Diencephalon (tissue), 1 donor: Measurements from ENCODE around the gene ABCD1. TPM values are rescaled to one million over a fixed set of nuclear protein-coding genes. Genes with fewer than 3 reads are reported as not detected.

ENCODE experiments used
- total RNA-seq: library from RNA; depleted of rRNA; stranded (reverse); fragments of >200 nt; gene quantifications from one replicate; pipeline ENCODE4 v1.2.3, GENCODE V29; 2014

ABCD1 gene
- 5.1 TPM for total RNA-seq

DNA sequence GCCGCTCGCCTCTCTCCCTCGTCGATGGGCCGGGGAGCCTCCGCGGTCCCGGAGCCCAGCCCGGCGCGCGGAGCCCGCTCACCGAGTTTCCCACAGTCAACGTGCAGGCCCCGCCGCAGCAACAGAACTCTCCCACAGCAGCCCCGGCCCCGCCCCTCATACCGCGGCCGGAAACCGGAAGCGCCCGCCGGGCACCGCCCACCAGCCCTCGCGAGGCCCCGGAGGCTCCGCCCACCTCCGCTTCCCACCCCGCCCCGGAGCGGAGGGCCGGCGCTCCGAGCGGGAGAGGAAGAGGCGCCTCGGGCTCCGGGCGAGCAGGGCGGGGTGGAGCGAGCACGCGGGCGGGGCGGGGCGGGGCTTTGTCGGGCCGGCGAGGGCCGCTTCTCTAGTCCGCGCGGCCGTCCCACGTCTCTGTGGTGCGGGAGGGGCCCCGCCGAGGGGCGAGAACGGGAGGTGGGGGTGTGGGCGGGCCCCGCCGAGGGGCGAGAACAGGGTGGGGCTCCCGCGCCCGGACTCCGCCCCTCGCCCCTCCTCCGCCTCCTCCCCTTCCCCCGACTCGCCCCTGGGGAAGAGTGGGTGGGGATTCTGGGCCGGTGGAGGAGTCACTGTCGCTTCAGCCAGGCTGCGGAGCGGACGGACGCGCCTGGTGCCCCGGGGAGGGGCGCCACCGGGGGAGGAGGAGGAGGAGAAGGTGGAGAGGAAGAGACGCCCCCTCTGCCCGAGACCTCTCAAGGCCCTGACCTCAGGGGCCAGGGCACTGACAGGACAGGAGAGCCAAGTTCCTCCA is at the start of gene ABCD1, which contains the start of gene BCAP31:
TSS of gene ABCD1 (plus strand) at position 605 of the 787 bp plus-strand sequence. CDS start 411 bp downstream, outside the sequence.
TSS of gene BCAP31 (minus strand) at position 136 of the 787 bp plus-strand sequence. CDS start 1,143 bp downstream, outside the sequence.

DNA sequence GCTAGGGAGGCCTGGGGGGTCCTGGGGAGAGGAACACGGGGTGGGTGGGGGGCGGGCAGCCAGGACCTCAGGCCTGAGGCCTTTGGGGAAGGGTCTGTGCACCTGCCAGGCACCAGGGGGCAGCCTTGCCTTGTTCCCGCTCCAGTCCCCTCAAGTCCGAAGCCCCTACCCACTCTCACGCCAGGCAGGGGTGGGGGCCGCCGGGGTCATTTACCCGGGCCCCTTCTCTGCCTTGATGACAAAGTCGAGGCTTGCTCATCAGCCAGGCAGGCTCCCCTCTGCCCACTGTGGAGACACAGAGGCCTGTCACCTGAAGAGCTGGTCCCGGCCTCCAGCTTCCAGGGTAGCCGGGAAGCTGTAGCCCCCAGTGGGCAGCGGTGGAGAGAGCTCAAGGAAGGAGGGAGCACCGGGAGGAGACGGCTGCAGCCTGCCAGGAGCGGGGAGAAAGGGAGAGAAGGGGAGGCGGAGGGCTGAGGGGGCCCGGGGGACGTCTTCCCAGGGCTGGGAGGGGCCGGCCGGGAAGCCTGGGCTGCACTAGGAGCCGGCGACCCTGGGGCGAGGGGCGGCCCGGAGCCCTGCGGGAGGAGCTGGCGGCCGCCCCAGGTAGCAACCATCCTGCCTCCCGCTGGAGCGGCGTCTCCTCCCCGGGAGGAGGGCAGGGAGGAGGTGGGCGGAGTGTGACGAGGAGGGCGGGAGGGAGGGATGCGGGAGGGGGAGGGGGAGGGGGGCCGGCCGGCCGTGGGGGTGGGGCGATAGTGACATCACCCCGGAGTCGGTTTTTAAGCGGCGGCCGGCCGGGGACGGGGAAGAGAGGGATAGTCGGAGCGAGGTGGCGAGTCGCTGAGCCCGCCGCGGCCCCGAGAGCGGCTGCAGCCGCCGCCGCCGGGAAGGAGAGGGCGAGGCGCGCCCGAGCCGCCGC is 37.3 kb upstream of the ABCD1 start, which contains the start of gene SLC6A8:
TSS of gene SLC6A8 (plus strand) at position 806 of the 919 bp plus-strand sequence. CDS start 649 bp downstream, outside the sequence.

GRCh38 chrX:153763989-153764755 is 39.5 kb downstream of the ABCD1 start, which contains the start of gene PLXNB3:
PLXNB3 (plus strand) TSS chrX:153764249; CDS start chrX:153765536, 1,287 bp downstream.

DNA sequence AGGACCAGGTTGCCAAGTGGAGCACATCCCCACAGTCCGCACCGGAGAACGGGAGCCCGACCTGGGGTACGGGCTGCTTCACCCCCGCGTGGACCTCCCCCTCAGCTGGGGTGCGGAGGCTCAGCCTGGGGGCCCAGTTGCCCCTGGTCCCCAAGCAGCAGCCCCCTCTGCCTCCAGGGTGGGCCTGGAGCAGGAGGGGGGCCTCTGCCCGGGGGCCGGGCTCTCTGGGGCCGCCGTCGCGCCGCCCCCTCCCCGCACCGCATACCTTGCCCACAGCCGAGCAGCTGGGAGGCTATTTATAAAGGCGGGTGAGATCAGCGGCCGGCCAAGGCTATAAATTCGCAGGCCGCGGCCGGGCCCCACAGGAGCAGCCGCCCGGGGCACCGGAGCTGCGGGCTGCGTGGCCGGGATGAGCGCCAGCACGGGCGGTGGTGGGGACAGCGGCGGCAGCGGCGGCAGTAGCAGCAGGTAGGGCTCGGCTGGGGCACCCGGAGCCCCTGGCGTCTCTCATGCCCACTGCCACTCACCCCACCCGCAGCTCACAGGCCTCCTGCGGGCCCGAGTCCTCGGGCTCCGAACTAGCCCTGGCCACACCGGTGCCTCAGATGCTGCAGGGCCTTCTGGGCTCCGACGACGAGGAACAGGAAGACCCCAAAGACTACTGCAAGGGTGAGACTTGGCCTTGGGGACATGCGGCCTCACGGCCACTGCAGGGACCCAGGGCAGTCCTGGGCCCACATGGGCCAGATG is 56.2 kb downstream of the ABCD1 start, which contains the start of gene SRPK3:
TSS of gene SRPK3 (plus strand) at position 364 of the 750 bp plus-strand sequence. CDS start at position 410, 46 bp downstream.

Other genes starting within 250 kb of the ABCD1 start
- gene BGN, start 229.9 kb upstream of the ABCD1 start, total RNA-seq: 7.6 TPM
- gene ATP2B3, start 207.2 kb upstream of the ABCD1 start, total RNA-seq: 15.0 TPM
- gene CCNQ, start 125.7 kb upstream of the ABCD1 start, total RNA-seq: 19.6 TPM
- 2.8 TPM for gene DUSP9, start 77.7 kb upstream of the ABCD1 start, total RNA-seq
- gene PNCK, start 51.0 kb upstream of the ABCD1 start, total RNA-seq: 52.6 TPM
- 22.8 TPM for gene SLC6A8, start 36.9 kb upstream of the ABCD1 start, total RNA-seq
- 87.9 TPM for gene BCAP31, start 469 bp upstream of the ABCD1 start, total RNA-seq
- gene PLXNB3, start 39.4 kb downstream of the ABCD1 start, total RNA-seq: 4.6 TPM
- gene SRPK3, start 56.2 kb downstream of the ABCD1 start, total RNA-seq: 0.46 TPM
- gene IDH3G, start 69.5 kb downstream of the ABCD1 start, total RNA-seq: 42.0 TPM
- gene SSR4, start 69.8 kb downstream of the ABCD1 start, total RNA-seq: 80.5 TPM
- 125 TPM for gene PDZD4, start 105.7 kb downstream of the ABCD1 start, total RNA-seq
- gene L1CAM, start 161.3 kb downstream of the ABCD1 start, total RNA-seq: 182 TPM
- not detected for gene AVPR2, start 179.8 kb downstream of the ABCD1 start, total RNA-seq
- 11.1 TPM for gene ARHGAP4, start 201.4 kb downstream of the ABCD1 start, total RNA-seq
- 26.1 TPM for gene NAA10, start 210.2 kb downstream of the ABCD1 start, total RNA-seq
- 7.8 TPM for gene RENBP, start 219.8 kb downstream of the ABCD1 start, total RNA-seq
- 15.2 TPM for gene HCFC1, start 247.0 kb downstream of the ABCD1 start, total RNA-seq
- 2.1 TPM for gene TMEM187, start 247.9 kb downstream of the ABCD1 start, total RNA-seq